HL-60 (cell line): Measurements from ENCODE around the gene P2RY12.

Source experiments
- DNase-seq, 2 experiments: peaks; one replicate each; pipeline ENCODE4 v3.0.0-alpha.2; 2010 to 2020; ENCODE audit warnings: low read depth in 1 of 2, low spot score in 1 of 2
- H3K27ac ChIP-seq: fragments of 250-450 bp; sonication (Bioruptor Pico); replicated peaks from 2 replicates; pipeline ENCODE4 v1.5.1; 2020; ENCODE audit warnings: mild to moderate bottlenecking, moderate library complexity
- H3K27me3 ChIP-seq: fragments of 250-450 bp; sonication (Bioruptor Pico); 2 replicates; pipeline ENCODE4 v1.5.1; 2021; ENCODE audit warnings: mild to moderate bottlenecking, moderate library complexity; ENCODE audit not compliant: insufficient read depth, poor library complexity, severe bottlenecking
- H3K4me3 ChIP-seq: replicated peaks from 2 replicates; pipeline ENCODE4 v1.5.1; 2011; ENCODE audit warnings: mild to moderate bottlenecking, control low read depth, low read length; ENCODE audit not compliant: insufficient read depth
- GABPA ChIP-seq: IDR thresholded peaks from 2 replicates; pipeline ENCODE4 v1.6.1; 2012; ENCODE audit warnings: low read depth
- POLR2AphosphoS5 ChIP-seq: IDR thresholded peaks from 2 replicates; pipeline ENCODE4 v1.6.1; 2012; ENCODE audit warnings: low read depth
- SPI1 ChIP-seq: IDR thresholded peaks from 2 replicates; pipeline ENCODE4 v1.6.1; 2012; ENCODE audit warnings: low read depth, mild to moderate bottlenecking, borderline replicate concordance
- TF ChIP-seq, protein P1 (sequence below): IDR thresholded peaks from 2 replicates; pipeline ENCODE4 v1.6.1; 2012; ENCODE audit warnings: low read depth; ENCODE audit not compliant: insufficient replicate concordance
- TF ChIP-seq, protein P2 (sequence below): IDR thresholded peaks from one replicate; pipeline ENCODE4 v1.5.1; 2011; ENCODE audit warnings: low read length, control low read depth, inconsistent platforms; ENCODE audit not compliant: insufficient read depth

P2RY12 gene

DNA sequence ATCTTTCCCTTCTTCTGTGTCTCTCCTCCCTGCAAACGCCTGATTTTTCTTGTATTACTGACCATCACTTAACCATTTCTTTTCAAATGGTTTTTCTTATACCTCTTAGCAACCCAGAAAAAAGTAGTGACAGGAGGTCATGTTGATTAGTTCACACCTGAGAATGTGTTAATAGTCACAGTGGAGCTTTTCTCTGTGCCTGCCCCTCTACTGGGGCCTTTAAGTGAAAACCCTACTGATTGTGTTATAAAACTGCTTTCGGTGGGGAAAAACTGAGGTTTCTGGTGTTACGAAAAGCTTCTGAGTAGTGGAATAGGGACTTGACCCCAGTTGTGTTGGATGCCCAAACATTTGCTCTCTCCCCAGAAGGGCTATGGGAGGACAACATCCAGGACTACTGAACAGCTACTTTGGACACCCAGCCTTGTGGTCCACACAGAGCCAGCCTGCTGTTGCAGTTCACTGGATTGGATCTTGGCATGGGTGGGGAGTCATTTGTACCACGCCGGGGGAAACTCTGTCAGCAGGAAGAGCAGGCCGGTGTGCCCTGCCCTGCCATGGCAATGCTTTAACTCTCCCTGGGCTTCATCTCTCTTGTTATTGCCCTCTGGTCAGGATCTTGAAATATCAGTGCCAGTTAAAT is 78.3 kb downstream of the P2RY12 start:
- TF ChIP-seq POLR2AphosphoS5 (no peak), GABPA (no peak), SPI1 (no peak)
- TF ChIP-seq, protein P1, sequence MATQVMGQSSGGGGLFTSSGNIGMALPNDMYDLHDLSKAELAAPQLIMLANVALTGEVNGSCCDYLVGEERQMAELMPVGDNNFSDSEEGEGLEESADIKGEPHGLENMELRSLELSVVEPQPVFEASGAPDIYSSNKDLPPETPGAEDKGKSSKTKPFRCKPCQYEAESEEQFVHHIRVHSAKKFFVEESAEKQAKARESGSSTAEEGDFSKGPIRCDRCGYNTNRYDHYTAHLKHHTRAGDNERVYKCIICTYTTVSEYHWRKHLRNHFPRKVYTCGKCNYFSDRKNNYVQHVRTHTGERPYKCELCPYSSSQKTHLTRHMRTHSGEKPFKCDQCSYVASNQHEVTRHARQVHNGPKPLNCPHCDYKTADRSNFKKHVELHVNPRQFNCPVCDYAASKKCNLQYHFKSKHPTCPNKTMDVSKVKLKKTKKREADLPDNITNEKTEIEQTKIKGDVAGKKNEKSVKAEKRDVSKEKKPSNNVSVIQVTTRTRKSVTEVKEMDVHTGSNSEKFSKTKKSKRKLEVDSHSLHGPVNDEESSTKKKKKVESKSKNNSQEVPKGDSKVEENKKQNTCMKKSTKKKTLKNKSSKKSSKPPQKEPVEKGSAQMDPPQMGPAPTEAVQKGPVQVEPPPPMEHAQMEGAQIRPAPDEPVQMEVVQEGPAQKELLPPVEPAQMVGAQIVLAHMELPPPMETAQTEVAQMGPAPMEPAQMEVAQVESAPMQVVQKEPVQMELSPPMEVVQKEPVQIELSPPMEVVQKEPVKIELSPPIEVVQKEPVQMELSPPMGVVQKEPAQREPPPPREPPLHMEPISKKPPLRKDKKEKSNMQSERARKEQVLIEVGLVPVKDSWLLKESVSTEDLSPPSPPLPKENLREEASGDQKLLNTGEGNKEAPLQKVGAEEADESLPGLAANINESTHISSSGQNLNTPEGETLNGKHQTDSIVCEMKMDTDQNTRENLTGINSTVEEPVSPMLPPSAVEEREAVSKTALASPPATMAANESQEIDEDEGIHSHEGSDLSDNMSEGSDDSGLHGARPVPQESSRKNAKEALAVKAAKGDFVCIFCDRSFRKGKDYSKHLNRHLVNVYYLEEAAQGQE = no peak
- TF ChIP-seq, protein P2, sequence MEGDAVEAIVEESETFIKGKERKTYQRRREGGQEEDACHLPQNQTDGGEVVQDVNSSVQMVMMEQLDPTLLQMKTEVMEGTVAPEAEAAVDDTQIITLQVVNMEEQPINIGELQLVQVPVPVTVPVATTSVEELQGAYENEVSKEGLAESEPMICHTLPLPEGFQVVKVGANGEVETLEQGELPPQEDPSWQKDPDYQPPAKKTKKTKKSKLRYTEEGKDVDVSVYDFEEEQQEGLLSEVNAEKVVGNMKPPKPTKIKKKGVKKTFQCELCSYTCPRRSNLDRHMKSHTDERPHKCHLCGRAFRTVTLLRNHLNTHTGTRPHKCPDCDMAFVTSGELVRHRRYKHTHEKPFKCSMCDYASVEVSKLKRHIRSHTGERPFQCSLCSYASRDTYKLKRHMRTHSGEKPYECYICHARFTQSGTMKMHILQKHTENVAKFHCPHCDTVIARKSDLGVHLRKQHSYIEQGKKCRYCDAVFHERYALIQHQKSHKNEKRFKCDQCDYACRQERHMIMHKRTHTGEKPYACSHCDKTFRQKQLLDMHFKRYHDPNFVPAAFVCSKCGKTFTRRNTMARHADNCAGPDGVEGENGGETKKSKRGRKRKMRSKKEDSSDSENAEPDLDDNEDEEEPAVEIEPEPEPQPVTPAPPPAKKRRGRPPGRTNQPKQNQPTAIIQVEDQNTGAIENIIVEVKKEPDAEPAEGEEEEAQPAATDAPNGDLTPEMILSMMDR = no peak
- Histone ChIP-seq H3K27ac (no peak overlapping the region), H3K27me3 (no peaks in the 10 kb centered on the region), H3K4me3 (no peak overlapping the region)
- DNase-seq = no peak

DNA sequence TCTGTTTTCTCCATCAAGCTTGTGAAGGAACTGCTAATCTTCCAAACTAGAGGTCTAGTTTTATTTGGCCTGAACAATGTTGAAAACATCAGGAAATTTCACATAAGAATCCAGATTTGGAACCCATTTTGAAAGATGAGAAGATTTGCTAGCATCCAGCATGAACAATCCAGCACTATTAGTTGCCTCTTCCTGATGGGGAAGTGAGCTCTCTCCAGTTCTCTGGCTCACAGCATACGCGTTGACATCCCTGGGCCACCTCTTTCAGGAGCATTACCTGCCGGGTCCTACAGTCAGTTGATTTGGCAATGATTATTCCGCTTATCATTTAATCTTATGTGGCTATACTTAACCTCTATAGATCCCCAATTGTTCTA is 78.8 kb downstream of the P2RY12 start:
- H3K27ac ChIP-seq = no peak overlapping the region
- TF ChIP-seq, protein P1 = no peak
- TF ChIP-seq GABPA (no peak), POLR2AphosphoS5 (no peak), SPI1 (no peak)
- TF ChIP-seq, protein P2 = no peak
- no peak for DNase-seq
- H3K4me3 ChIP-seq = no peak overlapping the region
- no peaks in the 10 kb centered on the region for H3K27me3 ChIP-seq

DNA sequence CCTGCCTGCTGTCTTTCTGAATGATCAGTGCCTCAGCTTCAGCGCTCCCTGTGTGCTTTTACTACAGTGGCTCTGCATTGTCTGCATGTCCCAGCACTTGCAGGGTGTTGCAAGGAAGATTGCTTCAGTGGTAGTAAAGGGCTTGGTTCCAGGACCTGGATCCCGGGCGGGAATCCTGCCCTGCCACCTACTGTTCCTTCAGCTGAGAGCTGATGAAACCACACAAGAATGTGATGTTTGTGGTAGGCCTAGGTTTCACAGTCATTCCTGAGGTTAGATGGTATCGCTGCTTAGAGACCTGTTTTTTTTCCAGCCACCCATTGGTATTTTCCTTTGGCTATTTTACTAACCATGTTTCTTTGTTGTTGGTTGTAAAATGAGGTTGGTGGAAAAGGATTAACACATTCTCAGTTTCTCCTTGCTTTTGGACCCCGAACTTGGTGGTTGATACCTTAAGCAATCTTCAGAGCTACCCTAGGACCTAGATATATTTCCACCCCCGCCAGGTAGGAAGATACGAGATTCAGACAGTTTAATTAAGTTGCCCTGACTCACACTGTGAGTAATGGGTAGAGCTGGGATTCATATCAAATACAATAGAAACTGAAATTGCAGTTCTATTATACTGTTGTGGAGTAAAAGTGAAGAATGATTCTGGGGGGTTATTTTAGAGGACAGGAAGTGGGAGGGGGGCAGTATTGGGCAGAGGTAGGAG is 79.3 kb downstream of the P2RY12 start:
- Histone ChIP-seq H3K4me3 (no peak overlapping the region), H3K27me3 (no peaks in the 10 kb centered on the region), H3K27ac (no peak overlapping the region)
- DNase-seq = no peak
- TF ChIP-seq POLR2AphosphoS5 = no peak

DNA sequence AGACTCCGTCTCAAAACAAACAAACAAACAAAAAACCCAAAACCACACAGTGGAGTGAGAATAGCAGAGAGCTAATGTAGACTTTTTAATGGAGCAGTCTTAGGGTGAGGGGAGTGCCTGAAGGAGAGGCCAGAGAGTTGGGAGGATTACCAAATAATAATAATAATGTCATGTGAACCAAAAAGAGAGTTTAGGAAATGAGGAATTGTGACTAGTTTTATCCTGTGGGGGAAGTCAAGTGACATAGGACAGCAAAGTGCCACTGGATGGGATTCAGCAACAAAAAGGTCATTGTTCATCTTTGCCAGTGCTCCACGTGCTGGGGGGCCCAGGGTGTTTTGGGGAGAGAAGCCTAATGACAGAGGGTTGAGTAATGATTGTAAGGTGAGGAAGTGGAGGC is 80.8 kb downstream of the P2RY12 start:
- DNase-seq = no peak
- TF ChIP-seq, protein P2 = no peak
- TF ChIP-seq GABPA = no peak
- no peak for TF ChIP-seq SPI1
- TF ChIP-seq POLR2AphosphoS5 = no peak
- TF ChIP-seq, protein P1 = no peak
- H3K27ac ChIP-seq = no peak overlapping the region
- no peak overlapping the region for H3K4me3 ChIP-seq
- no peaks in the 10 kb centered on the region for H3K27me3 ChIP-seq
